Dermis blood vessel endothelial cell (primary cell): ENCODE measurements around the gene TUBB2B. TPM values are rescaled to one million over a fixed set of nuclear protein-coding genes. Genes with fewer than 3 reads are reported as not detected.
"Not testable (repeated sequence)": the region's sequence is repeated elsewhere in the genome, so short reads cannot be mapped to it uniquely, and the experiment has no call there.

Experiments
- DNase-seq: peaks from one replicate; pipeline ENCODE4 v3.0.0; 2010
- total RNA-seq: library from RNA; depleted of rRNA; stranded (reverse); fragments of >200 nt; gene quantifications from 2 replicates; pipeline ENCODE4 v1.2.3, GENCODE V29; 2014

Gene TUBB2B
- total RNA-seq, 1 donor from 2014 or later = 9.7 TPM

- DNase-seq = peak; percentile 74
These were observed 44.4 kb downstream of the TUBB2B start for GRCh38 chr6:3183066-3183465.

GRCh38 chr6:3181105-3181504, 46.3 kb downstream of the TUBB2B start:
- no peak for DNase-seq

GRCh38 chr6:3179945-3180344, 47.5 kb downstream of the TUBB2B start:
- not testable (repeated sequence) for DNase-seq

- DNase-seq = not testable (repeated sequence)
These were observed 48.8 kb downstream of the TUBB2B start for GRCh38 chr6:3178666-3179065.

GRCh38 chr6:3176562-3177355, 50.7 kb downstream of the TUBB2B start:
- peak; percentile 93 for DNase-seq

GRCh38 chr6:3175715-3176402, 51.6 kb downstream of the TUBB2B start:
- DNase-seq = no peak

Other genes with a start within 250 kb of the TUBB2B start
- 22.5 and 24.1 TPM in 2 replicates for gene NQO2, start 227.8 kb downstream of the TUBB2B start, total RNA-seq
- 30.5 and 35.4 TPM in 2 replicates for gene RIPK1, start 159.2 kb downstream of the TUBB2B start, total RNA-seq
- 14.2 and 20.8 TPM in 2 replicates for gene BPHL, start 108.9 kb downstream of the TUBB2B start, total RNA-seq
- gene TUBB2A, start 70.1 kb downstream of the TUBB2B start, total RNA-seq = 77.2 and 88.7 TPM in 2 replicates
- 31.8 and 33.5 TPM in 2 replicates for gene PSMG4, start 31.3 kb upstream of the TUBB2B start, total RNA-seq
- gene SLC22A23, start 229.4 kb upstream of the TUBB2B start, total RNA-seq = 58.5 and 70.6 TPM in 2 replicates